Measurements from ENCODE around the gene OR52N5. TPM values are rescaled to one million over a fixed set of nuclear protein-coding genes. Genes with fewer than 3 reads are reported as not detected.

OR52N5 gene
- total and polyA plus RNA-seq, 9 of the 15 experiments (the other 6 are each of a cell fraction or from before 2014, with no cell fraction given), result not detected

GRCh38 chr11:5809905-5810795 is 27.0 kb upstream of the OR52N5 start (continued):
- TF ChIP-seq ZNF197 (CRISPR knock-in tag; IDR thresholded peaks at IDR 0.05; ENCODE audit: low read depth), result no peak
- TF ChIP-seq RBM14 (IDR thresholded peaks at IDR 0.05; ENCODE audit: borderline replicate concordance, insufficient read depth, low read depth, low read length), result no peak
- TF ChIP-seq EZH2 (IDR thresholded peaks at IDR 0.05; ENCODE audit: borderline replicate concordance, low read depth, low read length), result no peak
- TF ChIP-seq HCFC1 (IDR thresholded peaks at IDR 0.05; ENCODE audit: low read depth, low read length), result no peak
- no peak for TF ChIP-seq STAG1 (CRISPR knock-in tag; IDR thresholded peaks at IDR 0.05; ENCODE audit: borderline replicate concordance)
- peak; percentile 28; the same call in 1 of the 2 replicates for TF ChIP-seq ZNF592 (IDR thresholded peaks at IDR 0.05)
- peak; percentile 51; the same call in 1 of the 2 replicates for TF ChIP-seq KLF16 (IDR thresholded peaks at IDR 0.05)
- no peak for TF ChIP-seq MITF (IDR thresholded peaks at IDR 0.05)
- no peak for TF ChIP-seq ZBTB40 (IDR thresholded peaks at IDR 0.05)
- TF ChIP-seq ZBTB40 (CRISPR knock-in tag; IDR thresholded peaks at IDR 0.05), result no peak
- TF ChIP-seq PHB (CRISPR knock-in tag; IDR thresholded peaks at IDR 0.05), result no peak
- TF ChIP-seq MBD2 (IDR thresholded peaks at IDR 0.05; ENCODE audit: borderline replicate concordance, low read depth), result no peak
- no peak for TF ChIP-seq FOXP1 (CRISPR knock-in tag; IDR thresholded peaks at IDR 0.05)

All from K562 (cell line).